Spleen (tissue), 7 donors: ENCODE measurements around the gene WDR20.
"Not testable (repeated sequence)": the region's sequence is repeated elsewhere in the genome, so short reads cannot be mapped to it uniquely, and the experiment has no call there.

Experiments used
- CTCF ChIP-seq, 11 experiments: fragments of 200-600 bp in 7 of 11; fragments of 450-650 bp in 4 of 11; sonication (generic) in 4 of 11; IDR thresholded peaks in 8 of 11; conservative IDR thresholded peaks in 3 of 11; 1 replicate in 7 of 11; 2 replicates in 4 of 11; pipeline versions ENCODE4 v1.4.0 to v1.8.0; 2016 to 2021; ENCODE audit warnings: antibody characterized with exemption in 11 of 11, inconsistent platforms in 4 of 11, mild to moderate bottlenecking in 1 of 11
- POLR2A ChIP-seq, 3 donors: fragments of 450-650 bp; IDR thresholded peaks; one replicate each; pipeline ENCODE4 v1.5.1; 2017; ENCODE audit warnings: antibody characterized with exemption in 3 of 3, mild to moderate bottlenecking in 1 of 3
- donor health status: DM: no; HTN: no; CAD: no; lungs with moderate emphysema.
- donor health status: DM: no; HTN: no; CAD: no.
- donor health status: DM: no; HTN: no; CAD: no.

- not testable (repeated sequence) for TF ChIP-seq CTCF (IDR thresholded peaks at IDR 0.05 in 8 of 11, conservative IDR thresholded peaks at IDR 0.05 in 3 of 11); POLR2A (IDR thresholded peaks at IDR 0.05)
Observed at GRCh38 chr14:102172021-102172272, 32.2 kb downstream of the WDR20 start.
